GM23338 (cell line): ENCODE measurements around the gene GTF3C5. TPM values are rescaled to one million over a fixed set of nuclear protein-coding genes. Genes with fewer than 3 reads are reported as not detected.

ENCODE experiments used
- ATAC-seq: fragments of 200-7000 bp; cut with Tn5 transposase; 3 replicates; pipeline ENCODE4 v1.9.1; 2020
- DNase-seq: peaks from one replicate; pipeline ENCODE4 v3.0.0-alpha.2; 2015; ENCODE audit warnings: low spot score
- H2AFZ ChIP-seq: fragments of 200-600 bp; sonication (generic); 2 replicates; pipeline ENCODE4 v1.8.0; 2016; ENCODE audit warnings: antibody characterized with exemption, mild to moderate bottlenecking, moderate library complexity
- H3F3A ChIP-seq: fragments of 200-600 bp; sonication (generic); replicated peaks from 2 replicates; pipeline ENCODE4 v1.8.0; 2017; ENCODE audit warnings: antibody characterized with exemption, mixed run types, low read depth
- H3K27ac ChIP-seq: fragments of 200-600 bp; sonication (generic); 2 replicates; pipeline ENCODE4 v1.6.1; 2016; ENCODE audit warnings: low read depth
- H3K27me3 ChIP-seq: fragments of 200-600 bp; sonication (generic); 2 replicates; pipeline ENCODE4 v1.8.0; 2016; ENCODE audit warnings: mild to moderate bottlenecking, mixed run types, moderate library complexity; ENCODE audit not compliant: insufficient read depth
- H3K36me3 ChIP-seq: fragments of 200-600 bp; sonication (generic); 2 replicates; pipeline ENCODE4 v1.8.0; 2016; ENCODE audit warnings: mild to moderate bottlenecking; ENCODE audit not compliant: insufficient read depth
- H3K4me1 ChIP-seq: fragments of 200-600 bp; sonication (generic); 2 replicates; pipeline ENCODE4 v1.8.0; 2016; ENCODE audit warnings: mild to moderate bottlenecking, moderate library complexity; ENCODE audit not compliant: insufficient read depth
- H3K4me2 ChIP-seq: fragments of 200-600 bp; sonication (generic); 2 replicates; pipeline ENCODE4 v1.7.1; 2017; ENCODE audit warnings: mixed run types
- H3K4me3 ChIP-seq: fragments of 200-600 bp; sonication (generic); 2 replicates; pipeline ENCODE4 v1.6.1; 2016; ENCODE audit warnings: mixed run types
- H3K79me2 ChIP-seq: fragments of 200-600 bp; sonication (generic); replicated peaks from 2 replicates; pipeline ENCODE4 v1.8.0; 2017; ENCODE audit warnings: mild to moderate bottlenecking; ENCODE audit not compliant: insufficient read depth
- H3K9me2 ChIP-seq: fragments of 200-600 bp; sonication (generic); 2 replicates; pipeline ENCODE4 v1.8.0; 2017; ENCODE audit not compliant: insufficient read depth
- H4K20me1 ChIP-seq: fragments of 200-600 bp; sonication (generic); replicated peaks from 2 replicates; pipeline ENCODE4 v1.8.0; 2017; ENCODE audit warnings: mild to moderate bottlenecking; ENCODE audit not compliant: insufficient read depth
- H3K27ac Mint-ChIP-seq: 2 replicates; pipeline ENCODE4 v1.8.0; 2020; ENCODE audit warnings: inconsistent platforms, mild to moderate bottlenecking, moderate library complexity, mixed read lengths
- H3K27me3 Mint-ChIP-seq: 3 replicates; pipeline ENCODE4 v1.8.0; 2022; ENCODE audit warnings: low read depth, mild to moderate bottlenecking, moderate library complexity, mixed read lengths, inconsistent platforms; ENCODE audit not compliant: insufficient read depth, poor library complexity
- H3K36me3 Mint-ChIP-seq: 3 replicates; pipeline ENCODE4 v1.8.0; 2021; ENCODE audit warnings: low read depth, mild to moderate bottlenecking, inconsistent platforms, moderate library complexity, mixed read lengths
- H3K4me1 Mint-ChIP-seq: 3 replicates; pipeline ENCODE4 v1.8.0; 2020; ENCODE audit warnings: mild to moderate bottlenecking, inconsistent platforms, mixed read lengths
- H3K4me3 Mint-ChIP-seq: 3 replicates; pipeline ENCODE4 v1.8.0; 2021; ENCODE audit warnings: moderate library complexity, mild to moderate bottlenecking, inconsistent platforms, mixed read lengths
- H3K9me3 Mint-ChIP-seq: 3 replicates; pipeline ENCODE4 v1.8.0; 2020; ENCODE audit warnings: moderate library complexity, mild to moderate bottlenecking, inconsistent platforms, mixed read lengths
- CREB1 ChIP-seq: fragments of 250-450 bp; sonication (Bioruptor Pico); IDR thresholded peaks from 2 replicates; pipeline ENCODE4 v1.5.0; 2020; ENCODE audit warnings: low read depth, mild to moderate bottlenecking, moderate library complexity
- EZH2phosphoT487 ChIP-seq: fragments of 200-600 bp; sonication (generic); IDR thresholded peaks from one replicate; pipeline ENCODE4 v1.8.1; 2018; ENCODE audit warnings: antibody characterized with exemption; ENCODE audit not compliant: unreplicated experiment
- JUNB ChIP-seq: IDR thresholded peaks from one replicate; pipeline ENCODE4 v1.6.1; 2016; ENCODE audit warnings: antibody characterized with exemption; ENCODE audit not compliant: unreplicated experiment
- STAT1 ChIP-seq: IDR thresholded peaks from one replicate; pipeline ENCODE4 v1.6.1; 2016; ENCODE audit warnings: antibody characterized with exemption; ENCODE audit not compliant: unreplicated experiment
- ZNF114 ChIP-seq: fragments of 250-450 bp; sonication (Bioruptor Pico); IDR thresholded peaks from 2 replicates; pipeline ENCODE4 v1.5.0; 2020; ENCODE audit warnings: mild to moderate bottlenecking, moderate library complexity
- ZNF331 ChIP-seq: fragments of 250-450 bp; sonication (Bioruptor Pico); IDR thresholded peaks from 2 replicates; pipeline ENCODE4 v1.5.0; 2020; ENCODE audit warnings: low read depth, mild to moderate bottlenecking, moderate library complexity
- polyA plus RNA-seq: library from polyadenylated mRNA; unstranded; fragments of >200 nt; fragmentation: Nextera tagmentation; extraction: Ambion mirVana; gene quantifications from 2 replicates; pipeline ENCODE4 v1.2.1, GENCODE V29; 2016
- total RNA-seq: library from RNA; depleted of rRNA; stranded (reverse); fragments of >200 nt; shearing (Covaris generic); gene quantifications from 2 replicates; pipeline ENCODE4 v1.2.3, GENCODE V29; 2014
- TF ChIP-seq, protein P1 (sequence below), 2 experiments: fragments of 200-600 bp in 1 of 2; sonication (generic) in 1 of 2; conservative IDR thresholded peaks; 2 replicates each; pipeline versions ENCODE4 v1.5.1 to v1.6.1; 2016 to 2017; ENCODE audit warnings: antibody characterized with exemption in 2 of 2, low read depth in 2 of 2, mild to moderate bottlenecking in 2 of 2, moderate library complexity in 1 of 2
- TF ChIP-seq, protein P2 (sequence below): IDR thresholded peaks from one replicate; pipeline ENCODE4 v1.6.1; 2018; ENCODE audit warnings: antibody characterized with exemption; ENCODE audit not compliant: unreplicated experiment
- TF ChIP-seq, protein P3 (sequence below): IDR thresholded peaks from 2 replicates; pipeline ENCODE4 v1.6.1; 2016; ENCODE audit warnings: antibody characterized with exemption

GTF3C5 gene
- total and polyA plus RNA-seq, 2 experiments from 2014 or later: 46.0 to 78.8 TPM

DNA sequence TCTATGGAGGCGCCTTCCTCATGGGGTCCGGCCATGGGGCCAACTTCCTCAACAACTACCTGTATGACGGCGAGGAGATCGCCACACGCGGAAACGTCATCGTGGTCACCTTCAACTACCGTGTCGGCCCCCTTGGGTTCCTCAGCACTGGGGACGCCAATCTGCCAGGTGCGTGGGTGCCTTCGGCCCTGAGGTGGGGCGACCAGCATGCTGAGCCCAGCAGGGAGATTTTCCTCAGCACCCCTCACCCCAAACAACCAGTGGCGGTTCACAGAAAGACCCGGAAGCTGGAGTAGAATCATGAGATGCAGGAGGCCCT is 34.2 kb downstream of the GTF3C5 start:
- Histone ChIP-seq H3K27me3 (no peaks in the 10 kb centered on the region), H3K27ac (no peak overlapping the region)

DNA sequence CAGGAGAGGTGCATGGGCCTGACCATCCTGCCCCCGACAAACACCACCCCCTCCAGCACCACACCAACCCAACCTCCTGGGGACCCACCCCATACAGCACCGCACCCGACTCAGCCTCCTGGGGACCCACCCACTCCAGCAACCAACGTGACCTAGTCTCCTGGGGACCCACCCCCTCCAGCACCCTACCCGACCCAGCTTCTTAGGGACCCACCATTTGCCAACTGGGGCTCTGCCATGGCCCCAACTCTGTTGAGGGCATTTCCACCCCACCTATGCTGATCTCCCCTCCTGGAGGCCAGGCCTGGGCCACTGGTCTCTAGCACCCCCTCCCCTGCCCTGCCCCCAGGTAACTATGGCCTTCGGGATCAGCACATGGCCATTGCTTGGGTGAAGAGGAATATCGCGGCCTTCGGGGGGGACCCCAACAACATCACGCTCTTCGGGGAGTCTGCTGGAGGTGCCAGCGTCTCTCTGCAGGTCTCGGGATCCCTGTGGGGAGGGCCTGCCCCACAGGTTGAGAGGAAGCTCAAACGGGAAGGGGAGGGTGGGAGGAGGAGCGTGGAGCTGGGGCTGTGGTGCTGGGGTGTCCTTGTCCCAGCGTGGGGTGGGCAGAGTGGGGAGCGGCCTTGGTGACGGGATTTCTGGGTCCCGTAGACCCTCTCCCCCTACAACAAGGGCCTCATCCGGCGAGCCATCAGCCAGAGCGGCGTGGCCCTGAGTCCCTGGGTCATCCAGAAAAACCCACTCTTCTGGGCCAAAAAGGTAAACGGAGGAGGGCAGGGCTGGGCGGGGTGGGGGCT is 35.6 kb downstream of the GTF3C5 start:
- H3K36me3 Mint-ChIP-seq: peaks cover 5% of the 10 kb centered on the region; the same call in 2 of the 3 replicates
- no peak overlapping the region for H3K27ac Mint-ChIP-seq
- no peaks in the 10 kb centered on the region for H3K27me3 ChIP-seq
- H3K27ac ChIP-seq: no peak overlapping the region
- no peaks in the 10 kb centered on the region for H3F3A ChIP-seq
- H3K27me3 Mint-ChIP-seq: peaks cover 3% of the 10 kb centered on the region
- no peak overlapping the region for H2AFZ ChIP-seq
- no peaks in the 10 kb centered on the region for H3K36me3 ChIP-seq
- no peak for DNase-seq
- H3K4me3 ChIP-seq: no peak overlapping the region
- no peaks in the 10 kb centered on the region for H3K79me2 ChIP-seq
- H3K9me2 ChIP-seq: no peaks in the 10 kb centered on the region
- no peaks in the 10 kb centered on the region for H4K20me1 ChIP-seq
- no peak overlapping the region for H3K4me3 Mint-ChIP-seq
- no peaks in the 10 kb centered on the region for H3K9me3 Mint-ChIP-seq
- no peak for ATAC-seq
- H3K4me1 ChIP-seq: 0 out of 2 replicates have a peak, but pooled peaks cover 1% of the 10 kb centered on the region
- H3K4me1 Mint-ChIP-seq: peaks cover 3% of the 10 kb centered on the region
- no peak overlapping the region for H3K4me2 ChIP-seq
- TF ChIP-seq CREB1 (no peak), ZNF114 (CRISPR knock-in tag) (no peak), JUNB (no peak)
- TF ChIP-seq, protein P1, sequence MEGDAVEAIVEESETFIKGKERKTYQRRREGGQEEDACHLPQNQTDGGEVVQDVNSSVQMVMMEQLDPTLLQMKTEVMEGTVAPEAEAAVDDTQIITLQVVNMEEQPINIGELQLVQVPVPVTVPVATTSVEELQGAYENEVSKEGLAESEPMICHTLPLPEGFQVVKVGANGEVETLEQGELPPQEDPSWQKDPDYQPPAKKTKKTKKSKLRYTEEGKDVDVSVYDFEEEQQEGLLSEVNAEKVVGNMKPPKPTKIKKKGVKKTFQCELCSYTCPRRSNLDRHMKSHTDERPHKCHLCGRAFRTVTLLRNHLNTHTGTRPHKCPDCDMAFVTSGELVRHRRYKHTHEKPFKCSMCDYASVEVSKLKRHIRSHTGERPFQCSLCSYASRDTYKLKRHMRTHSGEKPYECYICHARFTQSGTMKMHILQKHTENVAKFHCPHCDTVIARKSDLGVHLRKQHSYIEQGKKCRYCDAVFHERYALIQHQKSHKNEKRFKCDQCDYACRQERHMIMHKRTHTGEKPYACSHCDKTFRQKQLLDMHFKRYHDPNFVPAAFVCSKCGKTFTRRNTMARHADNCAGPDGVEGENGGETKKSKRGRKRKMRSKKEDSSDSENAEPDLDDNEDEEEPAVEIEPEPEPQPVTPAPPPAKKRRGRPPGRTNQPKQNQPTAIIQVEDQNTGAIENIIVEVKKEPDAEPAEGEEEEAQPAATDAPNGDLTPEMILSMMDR (conservative IDR thresholded peaks at IDR 0.05; ENCODE audit: low read depth in 2 of 2): no peak
- TF ChIP-seq, protein P2, sequence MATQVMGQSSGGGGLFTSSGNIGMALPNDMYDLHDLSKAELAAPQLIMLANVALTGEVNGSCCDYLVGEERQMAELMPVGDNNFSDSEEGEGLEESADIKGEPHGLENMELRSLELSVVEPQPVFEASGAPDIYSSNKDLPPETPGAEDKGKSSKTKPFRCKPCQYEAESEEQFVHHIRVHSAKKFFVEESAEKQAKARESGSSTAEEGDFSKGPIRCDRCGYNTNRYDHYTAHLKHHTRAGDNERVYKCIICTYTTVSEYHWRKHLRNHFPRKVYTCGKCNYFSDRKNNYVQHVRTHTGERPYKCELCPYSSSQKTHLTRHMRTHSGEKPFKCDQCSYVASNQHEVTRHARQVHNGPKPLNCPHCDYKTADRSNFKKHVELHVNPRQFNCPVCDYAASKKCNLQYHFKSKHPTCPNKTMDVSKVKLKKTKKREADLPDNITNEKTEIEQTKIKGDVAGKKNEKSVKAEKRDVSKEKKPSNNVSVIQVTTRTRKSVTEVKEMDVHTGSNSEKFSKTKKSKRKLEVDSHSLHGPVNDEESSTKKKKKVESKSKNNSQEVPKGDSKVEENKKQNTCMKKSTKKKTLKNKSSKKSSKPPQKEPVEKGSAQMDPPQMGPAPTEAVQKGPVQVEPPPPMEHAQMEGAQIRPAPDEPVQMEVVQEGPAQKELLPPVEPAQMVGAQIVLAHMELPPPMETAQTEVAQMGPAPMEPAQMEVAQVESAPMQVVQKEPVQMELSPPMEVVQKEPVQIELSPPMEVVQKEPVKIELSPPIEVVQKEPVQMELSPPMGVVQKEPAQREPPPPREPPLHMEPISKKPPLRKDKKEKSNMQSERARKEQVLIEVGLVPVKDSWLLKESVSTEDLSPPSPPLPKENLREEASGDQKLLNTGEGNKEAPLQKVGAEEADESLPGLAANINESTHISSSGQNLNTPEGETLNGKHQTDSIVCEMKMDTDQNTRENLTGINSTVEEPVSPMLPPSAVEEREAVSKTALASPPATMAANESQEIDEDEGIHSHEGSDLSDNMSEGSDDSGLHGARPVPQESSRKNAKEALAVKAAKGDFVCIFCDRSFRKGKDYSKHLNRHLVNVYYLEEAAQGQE: no peak

More for the DNA sequence above, 34.2 kb downstream of the GTF3C5 start:
- no peaks in the 10 kb centered on the region for H3F3A ChIP-seq
- Mint-ChIP-seq H3K4me3 (no peak overlapping the region), H3K9me3 (no peaks in the 10 kb centered on the region), H3K36me3 (no peaks in the 10 kb centered on the region), H3K4me1 (peaks cover 13% of the 10 kb centered on the region), H3K27ac (no peak overlapping the region), H3K27me3 (peaks cover 3% of the 10 kb centered on the region)
- no peak for ATAC-seq
- peaks cover 7% of the 10 kb centered on the region for H3K4me1 ChIP-seq
- no peaks in the 10 kb centered on the region for H3K36me3 ChIP-seq
- no peak for DNase-seq
- H3K4me3 ChIP-seq: no peak overlapping the region
- H2AFZ ChIP-seq: no peak overlapping the region
- no peaks in the 10 kb centered on the region for H3K79me2 ChIP-seq
- no peaks in the 10 kb centered on the region for H4K20me1 ChIP-seq
- H3K4me2 ChIP-seq: no peak overlapping the region
- TF ChIP-seq, protein P3, sequence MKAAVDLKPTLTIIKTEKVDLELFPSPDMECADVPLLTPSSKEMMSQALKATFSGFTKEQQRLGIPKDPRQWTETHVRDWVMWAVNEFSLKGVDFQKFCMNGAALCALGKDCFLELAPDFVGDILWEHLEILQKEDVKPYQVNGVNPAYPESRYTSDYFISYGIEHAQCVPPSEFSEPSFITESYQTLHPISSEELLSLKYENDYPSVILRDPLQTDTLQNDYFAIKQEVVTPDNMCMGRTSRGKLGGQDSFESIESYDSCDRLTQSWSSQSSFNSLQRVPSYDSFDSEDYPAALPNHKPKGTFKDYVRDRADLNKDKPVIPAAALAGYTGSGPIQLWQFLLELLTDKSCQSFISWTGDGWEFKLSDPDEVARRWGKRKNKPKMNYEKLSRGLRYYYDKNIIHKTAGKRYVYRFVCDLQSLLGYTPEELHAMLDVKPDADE: no peak
- no peak for TF ChIP-seq EZH2phosphoT487
- TF ChIP-seq STAT1: no peak
- no peak for TF ChIP-seq ZNF114 (CRISPR knock-in tag)
- no peak for TF ChIP-seq JUNB
- TF ChIP-seq, protein P1 (conservative IDR thresholded peaks at IDR 0.05; ENCODE audit: low read depth in 2 of 2): no peak
- no peak for TF ChIP-seq ZNF331
- no peaks in the 10 kb centered on the region for H3K9me2 ChIP-seq
